Stimulated activated CD8-positive, alpha-beta memory T cell treated with anti-CD3 and anti-CD28 coated beads, Interleukin-2, amount 100 ng/mL, for 48 hours (primary cell): ENCODE data around the gene EP300.
"Not testable (repeated sequence)": the region's sequence is repeated elsewhere in the genome, so short reads cannot be mapped to it uniquely, and the experiment has no call there.

Source experiments
- DNase-seq, 2 donors: peaks; one replicate each; pipeline ENCODE4 v3.0.0-alpha.2; 2020; ENCODE audit warnings: low read depth in 2 of 2

The EP300 gene

DNA sequence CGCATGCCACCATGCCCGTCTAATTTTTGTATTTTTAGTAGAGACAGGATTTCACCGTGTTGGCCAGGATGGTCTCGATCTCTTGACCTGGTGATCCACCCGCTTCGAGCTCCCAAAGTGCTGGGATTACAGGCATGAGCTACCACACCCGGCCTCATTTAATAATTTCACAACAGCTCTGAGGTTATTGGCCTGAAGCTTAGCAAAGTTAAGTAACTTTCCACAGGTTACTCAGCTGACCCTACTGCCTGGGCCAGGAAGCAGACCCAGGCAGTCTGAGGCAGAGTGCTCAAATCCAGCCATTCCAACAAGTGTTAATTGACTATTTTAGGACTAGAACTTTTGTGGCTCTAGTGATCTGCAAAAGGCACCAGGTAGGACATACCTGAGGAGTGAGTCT, 60.5 kb downstream of the EP300 start:
- DNase-seq, result no peak

GRCh38 chr22:41157083-41157482, 64.7 kb downstream of the EP300 start:
- DNase-seq, result no peak

- DNase-seq, result no peak
Measured at GRCh38 chr22:41169157-41169556, 76.8 kb downstream of the EP300 start.

- no peak for DNase-seq
Measured at GRCh38 chr22:41171996-41172395, 79.6 kb downstream of the EP300 start.

DNA sequence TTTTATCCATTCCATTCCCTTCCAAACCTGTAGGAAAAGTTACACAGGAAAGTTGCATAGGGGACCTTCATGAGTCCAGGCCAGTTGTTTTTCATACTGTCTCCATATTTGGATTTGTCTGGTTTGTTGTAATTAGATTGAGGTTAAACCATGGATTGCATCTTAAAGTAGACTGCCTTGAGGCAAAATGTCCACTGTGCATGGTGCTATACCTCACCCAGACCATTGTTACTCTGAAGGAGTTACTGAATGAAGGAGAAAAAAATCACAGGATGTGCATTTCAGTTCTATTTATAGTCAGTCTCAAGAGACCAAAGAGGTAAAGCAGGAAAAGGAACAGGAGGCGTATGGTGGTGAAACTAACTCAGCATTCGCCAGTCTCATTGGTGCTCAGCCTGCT, 83.2 kb downstream of the EP300 start:
- DNase-seq, result no peak

GRCh38 chr22:41177040-41177621, 84.7 kb downstream of the EP300 start:
- no peak for DNase-seq

GRCh38 chr22:41177622-41178424, 85.4 kb downstream of the EP300 start:
- DNase-seq, result no peak

DNA sequence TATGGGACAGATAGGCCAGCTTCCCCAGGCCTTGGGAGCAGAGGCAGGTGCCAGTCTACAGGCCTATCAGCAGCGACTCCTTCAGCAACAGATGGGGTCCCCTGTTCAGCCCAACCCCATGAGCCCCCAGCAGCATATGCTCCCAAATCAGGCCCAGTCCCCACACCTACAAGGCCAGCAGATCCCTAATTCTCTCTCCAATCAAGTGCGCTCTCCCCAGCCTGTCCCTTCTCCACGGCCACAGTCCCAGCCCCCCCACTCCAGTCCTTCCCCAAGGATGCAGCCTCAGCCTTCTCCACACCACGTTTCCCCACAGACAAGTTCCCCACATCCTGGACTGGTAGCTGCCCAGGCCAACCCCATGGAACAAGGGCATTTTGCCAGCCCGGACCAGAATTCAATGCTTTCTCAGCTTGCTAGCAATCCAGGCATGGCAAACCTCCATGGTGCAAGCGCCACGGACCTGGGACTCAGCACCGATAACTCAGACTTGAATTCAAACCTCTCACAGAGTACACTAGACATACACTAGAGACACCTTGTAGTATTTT, 86.1 kb downstream of the EP300 start:
- DNase-seq, result no peak

DNA sequence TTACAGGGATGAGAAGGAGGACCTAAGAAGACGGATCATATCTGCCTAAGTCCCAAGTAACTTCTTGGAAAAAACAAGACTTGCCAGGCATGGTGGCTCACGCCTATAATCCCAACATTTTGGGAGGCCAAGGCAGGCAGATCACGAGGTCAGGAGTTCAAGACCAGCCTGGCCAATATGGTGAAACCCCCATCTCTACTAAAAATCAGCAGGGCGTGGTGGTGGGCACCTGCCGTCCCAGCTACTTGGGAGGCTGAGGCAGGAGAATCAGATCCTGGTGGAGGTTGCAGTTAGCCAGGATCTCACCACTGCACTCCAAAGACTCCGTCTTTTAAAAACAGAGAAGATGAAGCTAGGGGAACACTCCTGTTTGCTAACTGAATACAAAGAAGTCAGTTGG, 88.0 kb downstream of the EP300 start:
- DNase-seq, result not testable (repeated sequence)

GRCh38 chr22:41180926-41181325, 88.5 kb downstream of the EP300 start:
- no peak for DNase-seq

GRCh38 chr22:41181349-41182241, 89.2 kb downstream of the EP300 start:
- DNase-seq, result no peak

- no peak for DNase-seq
Measured at GRCh38 chr22:41184679-41185078, 92.3 kb downstream of the EP300 start.

- DNase-seq, result no peak
Measured at GRCh38 chr22:41191467-41191866, 99.1 kb downstream of the EP300 start.

GRCh38 chr22:41193829-41194228, 101.4 kb downstream of the EP300 start:
- no peak for DNase-seq

GRCh38 chr22:41197038-41197972, 104.9 kb downstream of the EP300 start:
- DNase-seq, result peak; percentile 71 to 77

DNA sequence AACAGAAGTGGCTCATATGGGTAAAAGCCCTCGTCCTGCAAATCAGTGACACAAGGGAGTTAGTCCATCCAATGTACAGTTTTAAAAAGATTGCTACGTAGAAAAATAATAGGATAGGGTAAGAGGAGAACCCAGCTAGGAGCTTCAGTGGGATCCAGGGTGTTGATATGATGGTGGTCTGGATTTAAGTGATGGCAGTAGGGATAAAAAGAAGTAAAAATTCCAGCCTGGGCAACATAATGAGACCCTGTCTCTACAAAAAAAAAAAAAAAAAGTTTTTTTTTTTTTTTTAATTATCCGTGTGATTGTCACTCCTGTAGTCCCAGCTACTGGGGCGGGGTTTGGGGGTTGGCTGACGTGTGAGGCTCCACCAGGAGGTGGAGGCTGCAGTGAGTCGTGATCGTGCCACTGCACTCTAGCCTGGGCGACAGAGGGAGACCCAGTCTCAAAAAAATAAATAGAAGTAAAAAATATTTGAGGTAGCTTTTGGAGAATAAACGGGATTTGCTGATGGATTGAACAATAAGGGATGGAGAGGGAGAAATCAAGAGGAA, 105.7 kb downstream of the EP300 start:
- DNase-seq, result peak; percentile 20 to 40

DNA sequence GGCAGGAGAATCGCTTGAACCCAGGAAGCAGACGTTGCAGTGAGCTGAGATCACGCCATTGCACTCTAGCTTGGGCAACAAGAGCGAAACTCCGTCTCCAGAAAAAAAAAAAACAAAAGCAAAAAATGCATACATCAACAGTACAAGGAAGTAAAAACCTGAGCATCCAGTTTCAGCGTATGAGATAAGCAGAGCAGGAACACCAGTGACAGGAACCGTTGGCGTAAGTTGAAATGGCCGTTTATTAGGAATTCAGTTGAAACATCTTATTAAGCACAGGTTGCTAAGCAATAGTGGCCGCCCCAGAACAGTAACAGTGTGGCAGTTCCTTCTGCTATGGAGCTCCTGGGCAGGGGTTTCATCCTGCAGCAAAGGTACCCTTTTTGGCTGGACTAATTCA, 108.7 kb downstream of the EP300 start:
- no peak for DNase-seq

- no peak for DNase-seq
Measured at GRCh38 chr22:41203118-41203517, 110.7 kb downstream of the EP300 start.

DNA sequence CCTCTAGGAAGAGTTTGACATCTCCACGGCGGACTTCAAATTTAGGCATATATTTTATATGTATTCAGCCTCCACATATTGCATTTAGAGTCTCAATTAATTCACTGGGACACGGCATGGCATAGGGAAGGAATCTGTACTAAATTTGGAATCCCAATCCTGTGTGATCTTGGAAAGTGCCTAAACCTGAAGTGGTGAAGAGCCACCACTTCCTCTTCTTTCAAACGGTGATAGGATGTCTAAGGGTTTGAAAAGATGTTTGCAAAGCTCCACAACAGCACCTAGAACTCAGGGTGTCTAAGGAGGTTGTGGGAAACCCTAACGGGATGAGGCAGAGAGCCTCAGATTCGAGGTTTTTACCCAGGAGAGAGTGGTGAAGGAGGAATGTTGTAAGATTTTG, 111.7 kb downstream of the EP300 start:
- DNase-seq, result no peak

DNA sequence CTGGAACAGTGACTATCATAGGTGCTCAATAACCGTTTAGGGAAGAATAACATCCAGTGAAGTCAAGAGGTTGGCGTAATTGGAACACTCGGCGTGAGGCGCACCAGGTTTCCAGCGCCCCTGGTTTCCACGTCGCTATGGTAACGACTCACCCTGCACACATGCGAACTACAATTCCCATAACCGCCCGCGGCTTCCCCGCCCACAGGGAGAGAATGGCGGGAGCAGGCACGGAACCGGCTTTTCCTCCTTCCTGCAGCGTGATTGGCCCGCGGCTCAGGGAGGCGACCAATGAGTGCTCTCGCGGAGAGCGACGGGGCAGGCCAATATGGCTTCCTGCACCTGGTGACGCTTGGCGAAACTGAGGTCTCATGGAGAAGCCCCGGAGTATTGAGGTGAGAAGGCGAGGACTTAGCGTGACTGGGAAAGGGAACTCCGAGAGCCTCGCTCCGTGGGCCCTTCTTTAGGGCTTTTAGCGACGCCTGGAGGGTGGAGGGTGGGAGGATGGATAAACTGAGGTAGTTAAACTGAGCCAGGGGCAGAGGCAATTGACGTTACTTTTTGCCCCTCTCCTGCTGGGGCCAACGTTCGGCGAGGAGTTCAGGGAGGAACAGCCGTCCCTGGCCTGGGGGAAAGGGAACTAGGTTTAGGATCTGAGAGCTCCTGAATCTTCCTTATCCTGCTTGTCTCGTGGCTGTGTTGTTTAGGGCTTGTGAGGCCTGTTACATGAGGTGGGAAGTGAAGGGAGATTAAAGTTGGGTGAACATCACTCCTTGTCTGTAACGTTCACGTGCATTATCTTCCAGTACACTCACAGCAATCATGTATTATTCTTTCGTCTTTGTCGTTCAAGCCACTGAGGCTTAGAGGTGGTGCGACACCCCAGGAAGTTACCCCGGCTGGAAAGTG, 112.9 kb downstream of the EP300 start, which contains the start of gene L3MBTL2:
Gene L3MBTL2, plus strand, starts transcription at position 321 of the 909 bp plus-strand sequence. Its CDS starts 51 bp downstream, at position 372.
- DNase-seq, result peak; percentile 98
